ENCODE results near the gene GALNT9.

- TF ChIP-seq CTCF (IDR thresholded peaks at IDR 0.05; ENCODE audit: low read depth, low read length) (no peak), EZH2phosphoT487 (IDR thresholded peaks at IDR 0.05; ENCODE audit: low read depth) (no peak)
Observed at GRCh38 chr12:132338781-132339180, 9.4 kb upstream of the GALNT9 start.

Measured in OCI-LY3 (cell line).